ENCODE results near the gene FBXL19. TPM values are rescaled to one million over a fixed set of nuclear protein-coding genes. Genes with fewer than 3 reads are reported as not detected.

FBXL19 gene
- total RNA-seq, 1 experiment from 2014 or later = 16.8 TPM

DNA sequence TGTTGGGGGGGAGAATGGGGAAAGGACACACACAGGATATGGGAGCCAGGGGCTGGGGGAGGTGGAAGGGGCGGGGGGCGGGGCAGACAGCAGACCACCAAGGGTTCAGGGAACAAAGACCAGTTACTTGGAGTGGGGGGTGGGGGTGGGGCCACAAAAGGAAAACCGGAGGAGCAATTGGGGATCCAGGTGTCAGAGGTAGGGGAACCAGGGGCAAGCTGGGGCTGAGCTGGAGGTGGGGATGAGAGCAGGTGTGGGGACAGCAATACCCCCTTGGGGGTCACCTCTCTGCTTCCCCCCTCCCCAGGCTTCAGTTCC, 24.1 kb downstream of the FBXL19 start:
- DNase-seq (ENCODE audit: low read depth) = no peak

DNA sequence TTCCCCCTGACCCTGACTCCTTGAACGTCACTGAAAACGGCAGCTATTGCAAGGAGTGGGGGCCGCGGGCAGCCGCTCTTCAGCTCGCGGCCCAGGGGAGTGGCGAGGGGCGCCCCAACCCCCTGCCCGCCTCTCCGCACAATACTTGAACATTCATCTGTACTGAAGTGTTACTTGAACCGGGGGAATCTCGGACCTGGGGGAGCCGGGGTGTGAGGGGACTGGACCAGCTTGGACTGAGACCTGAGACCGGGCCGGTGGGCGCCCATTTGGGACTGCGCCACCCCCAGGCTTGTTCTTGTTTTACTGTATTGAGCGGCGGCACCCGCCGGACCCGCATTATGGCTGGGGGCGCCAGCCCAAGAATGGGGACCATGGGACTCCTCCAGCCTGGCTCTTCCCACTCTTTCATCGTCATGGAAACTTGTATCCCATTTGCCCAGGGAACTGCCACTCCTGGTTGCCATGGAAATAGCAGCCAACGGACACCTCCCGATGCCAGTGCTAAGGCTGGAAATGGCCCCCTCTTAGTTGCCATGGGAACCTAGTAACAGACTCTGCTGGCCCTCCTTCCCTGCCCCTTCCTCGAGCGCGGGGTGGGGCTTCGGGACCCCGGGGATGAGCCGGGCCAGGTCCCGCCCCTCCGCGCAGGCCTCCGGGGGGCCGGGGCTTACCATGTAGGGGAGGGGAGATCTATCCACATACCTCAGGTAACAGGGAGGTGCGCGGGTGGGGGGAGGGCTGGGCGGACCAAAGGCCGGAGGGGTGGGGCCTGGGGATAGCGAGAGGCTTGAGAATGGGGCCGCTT, 24.7 kb downstream of the FBXL19 start:
- DNase-seq (ENCODE audit: low read depth) = peak; percentile 98

DNA sequence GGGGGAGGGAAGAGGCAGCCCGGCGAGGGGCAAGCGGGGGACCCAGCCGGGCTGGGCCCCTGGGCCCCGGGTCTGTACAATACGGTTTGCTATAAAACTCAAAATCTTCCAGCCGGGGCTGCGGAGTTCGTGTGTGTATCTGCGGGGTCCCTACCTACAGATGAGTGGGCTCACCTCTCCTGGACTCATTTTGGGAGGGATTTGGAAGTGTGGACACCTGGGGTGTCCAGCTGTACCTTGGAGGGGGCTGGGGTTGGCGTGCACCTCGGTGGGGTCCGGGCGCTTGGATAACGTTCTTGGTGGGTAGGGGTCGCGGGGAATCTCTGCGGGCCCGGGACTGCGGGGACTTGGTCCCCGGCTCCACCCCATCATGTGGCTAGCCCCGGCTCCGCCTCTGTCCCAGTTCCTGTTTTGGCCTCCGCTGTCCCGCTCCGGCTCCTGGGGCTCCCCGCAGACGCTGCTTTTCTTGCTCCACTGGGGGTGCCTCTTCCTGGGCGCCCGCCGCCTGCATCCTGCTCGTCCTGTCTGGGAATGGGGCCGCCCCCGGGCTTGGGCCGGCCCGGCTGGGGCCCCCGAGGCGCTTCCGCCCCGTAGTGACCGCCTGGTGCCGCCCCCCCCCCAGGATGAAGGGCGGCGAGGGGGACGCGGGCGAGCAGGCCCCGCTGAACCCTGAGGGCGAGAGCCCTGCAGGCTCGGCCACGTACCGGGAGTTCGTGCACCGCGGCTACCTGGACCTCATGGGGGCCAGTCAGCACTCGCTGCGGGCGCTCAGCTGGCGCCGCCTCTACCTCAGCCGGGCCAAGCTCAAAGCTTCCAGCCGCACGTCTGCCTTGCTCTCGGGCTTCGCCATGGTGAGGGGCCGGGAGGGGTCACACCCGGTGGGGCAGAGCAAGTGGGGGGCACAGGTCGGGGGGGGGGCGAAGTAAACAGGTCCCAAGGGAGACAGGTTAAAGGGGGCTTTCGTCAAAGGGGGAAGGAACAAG, 25.6 kb downstream of the FBXL19 start, which contains the start of gene ORAI3:
Gene ORAI3 (plus strand): TSS at position 402 of the 983 bp plus-strand sequence. CDS start 222 bp downstream, at position 624.
- peak; percentile 79 for DNase-seq (ENCODE audit: low read depth)

DNA sequence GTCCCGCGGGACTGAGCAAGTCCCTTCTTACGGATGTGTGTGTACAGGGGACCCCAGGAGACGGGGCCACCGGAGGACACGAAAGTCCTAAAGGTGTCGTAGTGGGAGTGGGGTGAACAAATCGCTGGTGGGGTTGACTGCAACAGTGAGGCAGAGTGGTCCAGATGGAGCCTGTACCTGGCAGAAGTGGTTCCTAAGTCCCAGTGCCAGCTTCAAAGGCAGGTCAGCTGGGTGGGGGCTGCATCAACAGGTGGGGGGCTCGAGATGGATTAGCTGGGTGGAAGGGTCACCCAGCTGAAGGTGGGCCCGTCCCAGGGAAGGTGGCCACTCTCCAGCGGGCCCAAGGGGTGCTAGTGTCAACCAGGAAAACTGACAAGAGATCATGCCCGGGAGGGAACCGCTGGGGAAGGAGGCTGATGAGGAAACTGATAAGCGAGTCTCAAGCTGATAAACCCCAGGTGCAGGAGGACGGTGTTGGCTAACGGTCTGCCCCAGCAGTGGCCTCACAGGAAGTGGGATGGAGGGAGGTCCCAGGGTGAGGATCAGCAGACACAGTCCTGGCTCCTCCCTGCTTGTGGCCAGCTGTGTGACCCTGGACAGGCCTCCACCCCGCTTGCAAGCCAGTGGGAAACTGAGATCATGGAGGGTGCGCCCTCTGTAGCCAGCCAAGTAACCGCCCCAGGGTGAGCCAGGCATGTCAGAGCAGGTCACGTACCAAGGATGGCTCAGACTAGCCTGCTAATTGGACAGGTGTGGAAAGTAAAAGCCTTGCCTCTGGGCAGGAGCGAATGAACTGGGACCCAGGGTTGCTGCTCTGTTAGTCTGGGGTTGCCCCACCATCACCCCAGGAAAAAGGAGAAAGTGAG, 26.5 kb downstream of the FBXL19 start:
- DNase-seq (ENCODE audit: low read depth) = peak; percentile 94

DNA sequence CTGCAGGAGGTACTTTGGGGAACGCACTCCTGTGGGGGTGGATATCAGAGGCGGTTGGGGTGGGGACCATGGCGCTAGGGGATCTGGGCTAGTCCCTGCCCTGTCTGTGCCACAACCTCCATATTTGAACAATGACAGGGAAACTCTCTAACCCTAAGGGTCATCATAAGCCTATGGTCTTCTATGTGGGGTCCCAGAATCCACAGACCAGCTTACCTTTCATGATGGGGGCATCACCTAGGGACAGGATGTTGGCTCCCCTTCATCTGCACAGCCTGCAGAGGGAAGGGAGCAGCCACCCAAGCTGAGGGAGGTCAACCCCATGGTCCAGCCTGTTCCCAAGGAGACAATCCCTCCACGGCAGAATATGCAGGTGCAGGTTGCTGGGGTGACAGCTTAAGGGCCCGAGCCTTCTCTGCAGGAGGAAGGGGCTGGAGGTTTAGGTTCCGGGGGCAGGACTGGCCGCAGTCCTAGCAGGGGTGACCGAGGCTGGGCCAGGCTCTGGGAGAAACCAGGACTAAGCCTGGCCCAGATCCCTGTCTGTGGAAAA, 27.2 kb downstream of the FBXL19 start:
- no peak for DNase-seq (ENCODE audit: low read depth)

DNA sequence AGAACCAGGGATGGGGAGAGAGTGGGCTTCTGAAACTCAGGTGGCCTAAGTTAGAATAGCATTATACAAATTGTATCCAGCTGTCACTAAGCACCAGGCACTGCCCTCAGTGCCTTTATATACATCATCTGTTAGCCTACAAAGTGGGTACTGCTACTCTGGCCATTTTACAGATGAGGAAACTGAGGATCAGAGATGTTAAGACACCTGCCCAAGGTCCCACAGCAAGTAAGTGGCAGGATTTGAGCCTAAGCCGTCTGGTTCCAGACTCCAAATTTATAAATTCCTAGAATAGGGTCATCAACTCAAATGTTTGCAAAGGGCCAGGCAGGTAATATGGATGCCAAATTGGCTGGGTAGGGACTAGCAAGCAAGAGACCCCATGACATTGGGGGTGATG, 27.8 kb downstream of the FBXL19 start:
- DNase-seq (ENCODE audit: low read depth) = no peak

DNA sequence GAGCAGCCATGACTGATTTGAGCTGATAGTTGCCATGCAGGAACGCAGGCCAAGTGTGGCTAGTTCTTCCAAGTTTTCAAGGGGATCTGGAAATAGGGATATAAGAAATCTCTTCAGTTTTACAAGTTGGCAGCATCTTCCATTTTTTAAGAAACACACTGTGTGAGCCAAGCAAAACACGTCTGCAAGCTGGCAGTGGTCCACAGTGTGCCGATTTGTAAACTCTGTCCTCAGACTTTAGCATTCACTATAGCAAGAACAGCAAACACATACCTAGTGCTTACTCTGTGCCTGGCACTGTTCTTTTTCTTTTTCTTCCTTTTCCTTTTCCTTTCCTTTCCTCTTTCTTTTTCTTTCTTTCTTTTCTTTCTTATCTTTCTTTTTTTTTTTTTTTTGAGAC, 28.4 kb downstream of the FBXL19 start:
- DNase-seq (ENCODE audit: low read depth) = peak; percentile 24

DNA sequence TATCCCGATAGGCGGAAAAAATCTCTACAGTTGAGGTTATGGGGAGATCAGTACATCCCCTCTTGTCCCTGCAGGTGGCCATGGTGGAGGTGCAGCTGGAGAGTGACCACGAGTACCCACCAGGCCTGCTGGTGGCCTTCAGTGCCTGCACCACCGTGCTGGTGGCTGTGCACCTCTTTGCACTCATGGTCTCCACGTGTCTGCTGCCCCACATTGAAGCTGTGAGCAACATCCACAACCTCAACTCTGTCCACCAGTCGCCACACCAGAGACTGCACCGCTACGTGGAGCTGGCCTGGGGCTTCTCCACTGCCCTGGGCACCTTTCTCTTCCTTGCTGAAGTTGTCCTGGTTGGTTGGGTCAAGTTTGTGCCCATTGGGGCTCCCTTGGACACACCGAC, 29.7 kb downstream of the FBXL19 start:
- no peak for DNase-seq (ENCODE audit: low read depth)

DNA sequence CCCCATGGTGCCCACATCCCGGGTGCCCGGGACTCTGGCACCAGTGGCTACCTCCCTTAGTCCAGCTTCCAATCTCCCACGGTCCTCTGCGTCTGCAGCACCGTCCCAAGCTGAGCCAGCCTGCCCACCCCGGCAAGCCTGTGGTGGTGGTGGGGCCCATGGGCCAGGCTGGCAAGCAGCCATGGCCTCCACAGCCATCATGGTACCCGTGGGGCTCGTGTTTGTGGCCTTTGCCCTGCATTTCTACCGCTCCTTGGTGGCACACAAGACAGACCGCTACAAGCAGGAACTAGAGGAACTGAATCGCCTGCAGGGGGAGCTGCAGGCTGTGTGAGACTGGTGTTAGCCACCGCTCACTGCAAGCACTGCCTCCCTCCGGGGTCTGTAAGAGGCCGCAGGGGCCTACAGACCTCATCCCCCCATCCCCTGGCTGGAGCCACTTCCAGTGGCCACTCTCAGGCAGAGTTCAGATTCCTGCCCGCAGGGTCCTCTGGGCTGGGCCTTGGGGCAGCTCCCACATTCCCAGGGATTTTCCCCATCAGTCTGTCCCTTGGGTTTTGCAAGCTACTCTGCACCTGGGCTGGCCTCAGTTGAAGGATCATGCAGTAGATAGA, 30.2 kb downstream of the FBXL19 start:
- DNase-seq (ENCODE audit: low read depth) = peak; percentile 57

DNA sequence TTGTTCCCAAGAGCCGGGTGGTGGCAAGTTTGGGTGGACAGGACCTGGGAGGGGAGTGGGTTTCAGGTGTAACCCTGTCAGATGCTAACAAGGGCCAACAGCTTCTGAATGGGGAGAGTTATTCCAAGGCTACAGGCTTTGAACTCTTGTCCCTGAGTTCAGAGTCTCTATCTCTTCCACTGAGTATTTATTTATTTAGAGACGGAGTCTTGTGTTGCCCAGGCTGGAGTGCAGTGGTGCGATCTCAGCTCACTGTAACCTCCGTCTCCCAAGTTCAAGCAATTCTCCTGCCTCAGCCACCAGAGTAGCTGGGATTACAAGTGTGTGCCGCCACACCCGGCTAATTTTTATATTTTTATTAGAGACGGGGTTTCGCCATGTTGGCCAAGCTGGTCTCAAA, 31.6 kb downstream of the FBXL19 start:
- no peak for DNase-seq (ENCODE audit: low read depth)

DNA sequence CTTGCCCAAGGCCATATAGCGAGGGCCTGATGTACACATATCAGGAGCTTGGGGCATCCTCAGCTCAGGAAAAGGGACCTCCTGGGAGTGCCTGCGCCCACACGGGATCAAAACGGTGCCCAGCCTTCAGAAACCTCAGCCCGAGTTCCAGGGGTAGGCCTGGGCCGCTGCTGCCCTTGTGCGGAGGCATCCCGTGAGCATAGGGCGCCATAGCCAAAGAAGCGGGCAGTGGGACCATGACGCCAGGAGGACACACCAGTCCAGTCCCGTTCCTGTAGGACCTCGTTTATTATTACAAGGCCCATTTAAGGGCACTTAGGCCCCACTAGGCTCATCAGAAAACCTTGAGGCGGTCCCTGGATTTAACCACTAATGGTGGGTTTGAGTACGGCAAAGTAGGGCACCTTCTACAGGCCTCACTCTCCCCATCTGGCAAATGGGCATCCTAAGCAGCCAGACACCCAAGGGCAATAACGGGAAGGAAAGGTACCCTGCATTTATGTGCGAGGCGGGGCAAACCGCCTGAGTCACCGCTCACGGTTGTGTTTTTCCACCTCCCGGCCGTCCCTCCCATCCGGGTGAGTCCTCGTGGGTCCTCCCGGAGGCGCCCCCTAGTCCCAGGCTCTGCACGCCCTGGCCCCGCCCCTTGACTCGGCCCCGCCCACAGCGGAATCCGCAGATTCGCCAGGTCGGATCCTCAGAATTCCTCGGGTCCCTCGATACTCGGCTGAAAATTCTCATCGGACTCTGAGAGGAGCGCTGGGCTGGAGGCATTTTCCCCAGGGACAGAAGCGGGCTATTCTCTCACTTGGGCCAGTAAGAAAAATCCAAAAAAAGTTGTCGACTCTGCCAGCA, 33.5 kb downstream of the FBXL19 start:
- peak; percentile 89 for DNase-seq (ENCODE audit: low read depth)

DNA sequence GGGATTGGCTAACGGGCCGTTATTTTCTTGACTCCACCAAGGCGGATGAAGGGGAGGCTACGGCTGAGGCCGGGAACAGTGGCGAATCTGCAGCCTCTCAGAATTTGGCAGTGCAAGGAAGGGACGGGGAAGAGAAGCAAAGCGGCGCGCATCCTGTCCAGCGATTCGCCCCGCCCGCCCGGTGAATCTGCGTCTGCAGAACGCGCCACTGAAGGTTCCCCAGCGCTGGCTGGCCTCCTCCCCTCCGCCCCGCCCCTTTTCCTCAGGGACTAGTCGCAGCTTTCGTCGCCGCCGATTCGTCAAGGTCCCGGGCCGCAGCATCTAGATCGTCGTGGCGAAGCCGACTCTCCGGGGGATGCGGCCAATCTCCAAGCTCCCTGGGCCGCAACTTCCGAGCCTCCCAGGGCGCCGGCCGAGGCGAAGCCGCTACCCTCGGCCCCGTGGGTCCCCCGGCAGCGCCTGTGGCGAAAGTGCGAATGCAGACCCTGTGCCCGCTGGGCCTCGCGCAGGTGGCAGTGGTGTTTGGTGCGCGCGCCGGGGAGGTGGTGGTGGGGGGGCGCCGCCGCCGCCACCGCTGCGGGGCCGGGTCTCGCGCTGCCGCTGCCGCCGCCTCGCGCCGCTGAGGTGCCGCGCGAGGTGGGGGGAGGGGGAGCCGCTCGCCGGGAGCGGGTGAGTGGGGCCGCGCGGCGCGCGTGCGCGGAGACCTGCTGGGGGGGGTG, 34.2 kb downstream of the FBXL19 start, which contains the start of gene SETD1A:
Gene SETD1A (plus strand): TSS at position 299 of the 719 bp plus-strand sequence. CDS start 978 bp downstream, outside the sequence.
- DNase-seq (ENCODE audit: low read depth) = peak; percentile 92

DNA sequence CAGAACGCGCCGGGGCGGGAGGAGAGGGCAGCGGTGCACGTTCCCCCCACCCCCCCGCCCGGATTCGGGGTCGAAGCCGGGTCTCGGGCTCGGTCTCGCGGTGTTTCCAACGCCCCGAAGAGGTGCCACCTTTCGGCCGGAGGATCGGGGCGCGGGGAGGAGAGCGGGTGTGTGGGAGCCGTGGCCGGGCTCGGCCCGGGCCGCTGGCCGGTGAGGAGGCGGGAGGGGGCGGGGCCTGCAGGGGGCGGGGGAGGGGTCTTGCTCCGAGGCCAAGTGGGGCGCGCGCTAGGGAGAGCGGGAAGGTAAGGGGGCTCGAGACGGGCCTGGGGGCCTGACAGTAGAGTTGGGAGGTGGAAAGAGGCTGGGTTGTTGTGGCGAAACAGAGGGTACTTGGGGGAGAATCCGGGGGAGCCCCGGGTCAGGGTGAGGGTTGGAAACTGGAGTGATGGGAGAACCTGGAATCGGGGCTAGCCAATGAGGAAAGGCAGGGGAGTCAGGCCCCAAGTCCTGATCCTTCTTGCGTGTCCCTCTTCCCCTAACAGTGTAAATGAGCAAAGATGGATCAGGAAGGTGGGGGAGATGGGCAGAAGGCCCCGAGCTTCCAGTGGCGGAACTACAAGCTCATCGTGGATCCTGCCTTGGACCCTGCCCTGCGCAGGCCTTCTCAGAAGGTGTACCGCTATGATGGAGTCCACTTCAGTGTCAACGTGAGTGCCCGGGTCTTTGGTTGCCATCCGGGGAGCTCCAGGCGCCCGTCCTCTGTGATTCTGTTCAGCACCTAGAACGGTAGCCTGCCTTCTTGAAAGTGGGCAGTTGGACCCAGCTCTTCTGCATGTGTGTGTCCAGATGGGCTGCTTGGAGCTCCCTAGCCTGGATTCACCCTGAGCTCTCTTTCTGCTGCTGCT, 35.1 kb downstream of the FBXL19 start:
- DNase-seq (ENCODE audit: low read depth) = peak; percentile 60

DNA sequence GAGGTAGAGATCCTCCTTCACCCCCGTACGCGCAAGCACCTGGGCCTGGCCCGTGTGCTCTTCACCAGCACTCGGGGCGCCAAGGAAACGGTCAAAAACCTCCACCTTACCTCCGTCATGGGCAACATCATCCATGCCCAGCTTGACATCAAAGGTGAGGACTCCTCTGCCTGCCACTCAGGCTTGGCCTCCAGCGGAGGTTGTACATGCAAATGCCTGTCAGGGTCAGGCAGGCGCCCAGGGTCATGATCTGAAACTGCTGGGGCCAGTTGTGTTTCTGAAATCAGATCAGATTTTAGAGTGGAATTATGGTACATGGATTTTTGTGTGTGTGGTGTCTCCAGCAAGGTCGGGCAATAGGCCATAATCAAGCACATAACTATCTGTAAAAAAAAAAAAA, 38.0 kb downstream of the FBXL19 start:
- no peak for DNase-seq (ENCODE audit: low read depth)

DNA sequence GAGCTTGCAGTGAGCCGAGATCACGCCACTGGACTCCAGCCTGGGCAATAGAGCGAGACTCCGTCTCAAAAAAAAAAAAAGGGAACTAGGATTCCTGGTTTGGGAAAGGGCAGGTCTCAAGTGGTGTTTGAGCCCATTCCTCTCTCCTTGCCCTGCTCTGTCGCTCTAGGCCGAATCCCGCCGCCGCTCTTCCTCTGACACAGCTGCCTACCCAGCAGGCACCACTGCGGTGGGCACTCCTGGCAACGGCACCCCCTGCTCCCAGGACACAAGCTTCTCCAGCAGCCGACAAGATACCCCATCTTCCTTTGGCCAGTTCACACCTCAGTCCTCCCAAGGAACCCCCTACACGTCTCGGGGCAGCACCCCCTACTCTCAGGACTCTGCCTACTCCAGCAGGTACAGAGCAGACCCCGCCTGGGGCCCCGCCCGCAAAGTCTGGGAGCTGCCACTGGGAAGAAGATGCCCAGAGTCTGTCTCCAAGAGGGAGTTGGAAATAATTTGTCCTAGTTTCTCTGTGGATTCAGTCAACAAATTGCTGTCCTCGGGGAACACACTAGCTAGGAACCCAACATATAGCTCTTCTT, 40.6 kb downstream of the FBXL19 start:
- no peak for DNase-seq (ENCODE audit: low read depth)

DNA sequence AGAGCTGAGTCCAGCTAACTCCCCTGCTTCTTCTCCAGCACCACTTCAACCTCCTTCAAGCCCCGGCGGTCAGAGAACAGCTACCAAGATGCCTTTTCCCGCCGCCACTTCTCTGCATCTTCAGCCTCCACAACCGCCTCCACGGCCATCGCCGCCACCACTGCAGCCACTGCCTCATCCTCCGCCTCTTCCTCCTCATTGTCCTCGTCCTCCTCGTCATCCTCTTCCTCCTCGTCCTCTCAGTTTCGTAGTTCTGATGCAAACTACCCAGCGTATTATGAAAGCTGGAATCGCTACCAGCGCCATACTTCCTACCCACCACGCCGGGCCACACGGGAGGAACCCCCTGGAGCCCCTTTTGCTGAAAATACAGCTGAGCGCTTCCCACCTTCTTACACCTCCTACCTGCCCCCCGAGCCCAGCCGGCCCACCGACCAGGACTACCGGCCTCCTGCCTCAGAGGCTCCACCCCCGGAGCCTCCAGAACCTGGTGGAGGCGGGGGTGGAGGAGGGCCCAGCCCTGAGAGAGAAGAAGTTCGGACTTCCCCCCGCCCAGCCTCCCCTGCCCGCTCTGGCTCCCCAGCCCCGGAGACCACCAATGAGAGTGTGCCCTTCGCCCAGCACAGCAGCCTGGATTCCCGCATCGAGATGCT, 41.3 kb downstream of the FBXL19 start:
- no peak for DNase-seq (ENCODE audit: low read depth)

DNA sequence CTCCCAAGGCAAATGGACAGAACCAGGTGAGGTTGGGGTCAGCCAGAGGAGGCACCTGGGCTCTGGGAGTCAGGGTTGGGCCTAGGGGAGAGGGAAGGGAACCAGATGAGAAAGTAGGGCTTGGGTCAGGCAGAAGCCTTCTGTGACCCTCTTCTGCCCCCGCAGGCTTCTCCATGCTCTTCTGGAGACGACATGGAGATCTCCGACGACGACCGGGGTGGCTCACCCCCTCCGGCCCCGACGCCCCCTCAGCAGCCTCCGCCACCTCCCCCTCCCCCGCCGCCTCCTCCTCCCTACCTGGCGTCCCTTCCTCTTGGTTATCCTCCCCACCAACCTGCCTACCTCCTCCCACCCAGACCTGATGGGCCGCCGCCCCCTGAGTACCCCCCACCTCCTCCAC, 42.1 kb downstream of the FBXL19 start:
- DNase-seq (ENCODE audit: low read depth) = no peak
